ENCODE results near the gene PDE2A.
A peak's percentile ranks its signal among the peaks of the same experiment; 100 is the strongest.

GRCh38 chr11:72668629-72669347, 5.4 kb downstream of the PDE2A start:
- no peak for TF ChIP-seq TAF1 (IDR thresholded peaks at IDR 0.05; ENCODE audit: borderline replicate concordance, low read depth, low read length)
- TF ChIP-seq KDM1A (IDR thresholded peaks at IDR 0.05; ENCODE audit: borderline replicate concordance) = no peak
- TF ChIP-seq NRF1 (conservative IDR thresholded peaks at IDR 0.05; ENCODE audit: low read depth, low read length) = no peak
- TF ChIP-seq STAT1 (conservative IDR thresholded peaks at IDR 0.05) = no peak
- TF ChIP-seq POLR2AphosphoS5 (IDR thresholded peaks at IDR 0.05; ENCODE audit: low read length) = no peak
- TF ChIP-seq HDGF (IDR thresholded peaks at IDR 0.05) = peak; percentile 81
- no peak for TF ChIP-seq USF2 (IDR thresholded peaks at IDR 0.05; ENCODE audit: borderline replicate concordance, low read depth, low read length)
- peak; percentile 41; the same call in 1 of the 2 replicates for TF ChIP-seq CBFB (IDR thresholded peaks at IDR 0.05; ENCODE audit: low read depth)
- no peak for TF ChIP-seq CTCF (IDR thresholded peaks at IDR 0.05 in 2 of 3, conservative IDR thresholded peaks at IDR 0.05 in 1 of 3; ENCODE audit: control insufficient read depth in 2 of 3, extremely low read depth in 1 of 3, insufficient read depth in 1 of 3, low read depth in 3 of 3, low read length in 3 of 3)
- no peak for TF ChIP-seq BRCA1 (IDR thresholded peaks at IDR 0.05; ENCODE audit: low read depth, low read length)
- no peak for TF ChIP-seq CEBPB (IDR thresholded peaks at IDR 0.05; ENCODE audit: borderline replicate concordance in 1 of 2, low read depth in 2 of 2, low read length in 2 of 2)
- TF ChIP-seq POLR2A (IDR thresholded peaks at IDR 0.05; ENCODE audit: low read depth, low read length) = no peak
